ENCODE results near the gene SH3PXD2B.

DNA sequence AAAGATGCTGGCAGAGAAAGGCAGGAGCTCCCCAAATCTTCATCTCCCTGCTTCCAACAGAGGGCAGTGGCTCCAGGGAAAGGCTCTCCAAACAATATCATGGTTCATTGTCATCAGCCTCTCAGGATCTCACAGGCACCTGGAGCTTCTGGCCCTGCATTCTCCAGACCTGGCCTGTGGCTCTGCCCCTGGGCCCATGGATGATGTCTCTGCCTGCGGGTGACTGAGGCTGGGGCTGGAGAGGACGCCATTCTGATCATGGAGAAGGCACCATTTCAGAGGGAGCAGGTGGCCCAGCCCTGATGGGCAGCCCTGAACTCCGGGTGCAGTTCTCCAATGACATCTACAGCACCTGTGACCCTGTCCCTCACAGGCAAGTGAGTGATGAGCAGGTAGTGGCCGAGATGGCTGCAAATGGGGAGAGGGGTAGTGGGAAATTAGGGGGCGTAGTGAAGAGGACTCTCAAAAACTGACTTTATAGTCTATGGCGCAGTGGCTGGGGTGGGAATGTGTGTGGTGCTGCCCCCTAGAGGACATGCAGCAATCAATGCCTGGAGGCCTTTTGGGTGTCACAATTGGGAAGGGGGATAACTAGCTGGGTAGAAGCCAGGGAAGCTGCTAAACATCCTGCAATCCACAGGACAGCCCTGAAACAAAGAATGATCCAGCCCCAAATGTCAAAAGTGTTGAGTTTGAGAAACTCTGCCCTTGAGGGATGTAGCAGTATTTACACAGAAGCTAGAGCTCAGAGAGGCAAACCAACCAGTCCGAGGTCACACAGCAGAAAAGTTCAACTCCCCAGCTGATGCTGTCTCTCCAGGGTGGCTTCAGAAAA lies 3.2 kb downstream of the SH3PXD2B start:
- TF ChIP-seq POLR2AphosphoS5 (IDR thresholded peaks at IDR 0.05; ENCODE audit: low read depth, low read length) (no peak), TAF1 (IDR thresholded peaks at IDR 0.05; ENCODE audit: borderline replicate concordance, insufficient read depth, low read length) (no peak)
- TF ChIP-seq, protein P1, sequence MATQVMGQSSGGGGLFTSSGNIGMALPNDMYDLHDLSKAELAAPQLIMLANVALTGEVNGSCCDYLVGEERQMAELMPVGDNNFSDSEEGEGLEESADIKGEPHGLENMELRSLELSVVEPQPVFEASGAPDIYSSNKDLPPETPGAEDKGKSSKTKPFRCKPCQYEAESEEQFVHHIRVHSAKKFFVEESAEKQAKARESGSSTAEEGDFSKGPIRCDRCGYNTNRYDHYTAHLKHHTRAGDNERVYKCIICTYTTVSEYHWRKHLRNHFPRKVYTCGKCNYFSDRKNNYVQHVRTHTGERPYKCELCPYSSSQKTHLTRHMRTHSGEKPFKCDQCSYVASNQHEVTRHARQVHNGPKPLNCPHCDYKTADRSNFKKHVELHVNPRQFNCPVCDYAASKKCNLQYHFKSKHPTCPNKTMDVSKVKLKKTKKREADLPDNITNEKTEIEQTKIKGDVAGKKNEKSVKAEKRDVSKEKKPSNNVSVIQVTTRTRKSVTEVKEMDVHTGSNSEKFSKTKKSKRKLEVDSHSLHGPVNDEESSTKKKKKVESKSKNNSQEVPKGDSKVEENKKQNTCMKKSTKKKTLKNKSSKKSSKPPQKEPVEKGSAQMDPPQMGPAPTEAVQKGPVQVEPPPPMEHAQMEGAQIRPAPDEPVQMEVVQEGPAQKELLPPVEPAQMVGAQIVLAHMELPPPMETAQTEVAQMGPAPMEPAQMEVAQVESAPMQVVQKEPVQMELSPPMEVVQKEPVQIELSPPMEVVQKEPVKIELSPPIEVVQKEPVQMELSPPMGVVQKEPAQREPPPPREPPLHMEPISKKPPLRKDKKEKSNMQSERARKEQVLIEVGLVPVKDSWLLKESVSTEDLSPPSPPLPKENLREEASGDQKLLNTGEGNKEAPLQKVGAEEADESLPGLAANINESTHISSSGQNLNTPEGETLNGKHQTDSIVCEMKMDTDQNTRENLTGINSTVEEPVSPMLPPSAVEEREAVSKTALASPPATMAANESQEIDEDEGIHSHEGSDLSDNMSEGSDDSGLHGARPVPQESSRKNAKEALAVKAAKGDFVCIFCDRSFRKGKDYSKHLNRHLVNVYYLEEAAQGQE (IDR thresholded peaks at IDR 0.05; ENCODE audit: insufficient read depth in 1 of 2, low read depth in 2 of 2, low read length in 2 of 2): no peak

Data from PFSK-1 (cell line).